Posterior vena cava (tissue), 2 donors: ENCODE measurements around the gene HNF4A. TPM values are rescaled to one million over a fixed set of nuclear protein-coding genes. Genes with fewer than 3 reads are reported as not detected.

Experiments
- DNase-seq: peaks from one replicate; pipeline ENCODE4 v3.0.0-alpha.2; 2020; ENCODE audit warnings: low spot score
- intact Hi-C, 2 donors: fragments of 100-400 bp; cut with DNase I; formaldehyde crosslinking; loops; one replicate each; pipeline versions ENCODE4 v1.14.1 to v1.14.2; 2022 to 2023
- total RNA-seq, 2 donors: library from RNA; stranded (reverse); fragmentation: NEBNext Ultra II Directional; extraction: Animal tissue kit (Norgen Biotek cat#: 25700); gene quantifications; one replicate each; pipeline ENCODE4 v1.2.1, GENCODE V29; 2021
- donor health status: DM: yes; HTN: yes; CAD: no.
- donor health status: DM: yes; HTN: yes; CAD: no.

HNF4A gene
- total RNA-seq, 2 donors from 2014 or later = not detected

GRCh38 chr20:44432618-44433577 lies 77.4 kb downstream of the HNF4A start:
- no peak for DNase-seq
- intact Hi-C loops = no loop called here

DNA sequence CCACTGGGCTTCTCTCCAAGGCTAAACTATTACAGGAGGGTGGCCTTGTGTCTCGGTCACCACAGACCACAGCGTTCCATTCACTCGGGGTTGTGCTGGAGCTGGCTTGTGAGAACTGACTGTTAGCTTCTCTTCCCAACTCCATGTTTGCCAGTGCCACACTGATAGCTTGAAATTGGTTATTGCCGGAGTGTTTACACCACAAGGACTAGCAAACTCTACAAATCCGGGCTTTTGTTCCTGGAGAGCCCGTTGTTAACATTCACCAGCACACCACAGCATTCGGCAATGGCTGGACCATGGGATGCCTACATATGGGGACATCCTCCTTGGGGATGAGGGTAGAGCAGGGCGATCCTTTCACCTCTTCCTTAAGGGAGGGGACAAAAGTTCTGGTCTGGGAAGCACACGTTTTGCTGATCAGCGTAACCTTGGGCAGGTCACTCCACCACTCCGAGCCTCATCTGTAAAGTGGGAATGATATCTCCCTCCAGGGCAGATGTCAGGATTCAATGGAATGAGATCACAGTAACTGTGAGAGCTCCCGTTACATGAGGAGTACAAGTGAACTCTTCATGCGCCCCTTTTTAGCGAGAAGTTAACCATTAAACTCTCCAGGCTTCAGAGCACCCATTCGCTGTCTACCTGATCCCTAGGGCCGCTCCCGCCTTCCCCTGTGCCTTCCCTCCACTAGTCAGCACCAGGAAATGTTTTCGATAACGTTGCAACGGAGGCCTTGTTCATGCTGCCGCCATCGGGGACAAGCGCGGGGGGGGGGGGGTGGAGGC lies 78.4 kb downstream of the HNF4A start:
- intact Hi-C loops = no loop called here
- DNase-seq = no peak

GRCh38 chr20:44435630-44436335 lies 80.3 kb downstream of the HNF4A start:
- DNase-seq = no peak
- intact Hi-C loops = no loop called here

DNA sequence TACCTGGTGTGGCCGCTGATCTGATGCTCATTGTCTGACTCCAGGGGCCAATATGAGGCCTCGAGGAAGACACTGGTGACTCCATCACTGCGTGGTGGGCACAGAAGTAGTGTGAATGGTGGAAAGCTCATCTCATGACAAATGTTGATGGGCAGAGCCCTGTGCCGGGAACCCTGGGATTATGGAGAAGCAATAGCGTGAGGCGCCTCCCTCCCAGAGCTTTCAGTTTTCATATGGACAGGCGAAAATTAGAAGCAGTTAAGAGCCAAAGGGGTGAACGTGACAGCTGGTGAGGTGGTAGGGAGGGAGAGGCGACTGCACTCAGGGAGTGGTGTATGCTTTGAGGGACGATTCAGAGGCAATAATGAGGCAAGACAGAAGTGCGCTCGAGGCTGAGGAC lies 80.9 kb downstream of the HNF4A start:
- no peak for DNase-seq
- intact Hi-C loops = no loop called here

- intact Hi-C loops = no loop called here
Observed at GRCh38 chr20:44437497-44437896, 82.0 kb downstream of the HNF4A start.

GRCh38 chr20:44438782-44439181 lies 83.3 kb downstream of the HNF4A start:
- intact Hi-C loops = loop anchor here in 1 of 2 donors (2.0 kb wide), 1 partner anchor 36 kb away; the partner anchor contains the start of gene TTPAL
- DNase-seq = no peak

More at GRCh38 chr20:44437497-44437896, 82.0 kb downstream of the HNF4A start:
- no peak for DNase-seq

DNA sequence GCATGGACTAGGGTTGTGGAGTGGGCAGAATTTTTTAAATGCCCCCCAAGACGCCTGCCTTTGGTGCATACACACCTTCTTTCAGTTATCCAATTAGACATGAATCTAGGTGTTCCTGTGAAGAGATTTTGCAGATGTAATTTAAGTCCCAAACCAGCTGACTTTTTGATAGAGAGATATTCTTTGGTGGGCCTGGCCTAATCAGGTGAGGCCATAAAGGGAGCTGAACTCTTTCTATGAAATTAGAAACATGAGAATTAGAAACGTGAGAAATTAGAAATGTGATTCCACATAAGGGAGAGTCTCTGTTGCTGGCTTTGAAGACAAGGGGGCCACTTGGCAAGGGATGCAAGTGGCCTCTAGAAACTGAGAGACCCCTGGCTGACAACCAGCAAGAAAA lies 83.8 kb downstream of the HNF4A start:
- no peak for DNase-seq
- intact Hi-C loops = loop anchor here in 1 of 2 donors (2.0 kb wide), 1 partner anchor 35 kb away; the partner anchor contains the start of gene TTPAL

GRCh38 chr20:44442298-44443070 lies 87.0 kb downstream of the HNF4A start:
- DNase-seq = no peak
- intact Hi-C loops = no loop called here

- intact Hi-C loops = no loop called here
- DNase-seq = no peak
Observed at GRCh38 chr20:44445742-44446710, 90.5 kb downstream of the HNF4A start.

- no peak for DNase-seq
- intact Hi-C loops = no loop called here
Observed at GRCh38 chr20:44447827-44448419, 92.4 kb downstream of the HNF4A start.

- DNase-seq = no peak
- intact Hi-C loops = no loop called here
Observed at GRCh38 chr20:44448753-44449546, 93.5 kb downstream of the HNF4A start.

- DNase-seq = no peak
- intact Hi-C loops = no loop called here
Observed at GRCh38 chr20:44449864-44450263, 94.4 kb downstream of the HNF4A start.

GRCh38 chr20:44450281-44450889 lies 94.9 kb downstream of the HNF4A start:
- no peak for DNase-seq
- intact Hi-C loops = no loop called here

- DNase-seq = no peak
- intact Hi-C loops = no loop called here
Observed at GRCh38 chr20:44450903-44451450, 95.5 kb downstream of the HNF4A start.

GRCh38 chr20:44454306-44454963 lies 98.9 kb downstream of the HNF4A start:
- intact Hi-C loops = no loop called here
- no peak for DNase-seq
